SK-N-SH treated with all-trans-retinoic acid at 6 μM for 48 hours (cell line): ENCODE measurements around the gene SERPINE1.
"Not testable (repeated sequence)": the region's sequence is repeated elsewhere in the genome, so short reads cannot be mapped to it uniquely, and the experiment has no call there.

Experiments
- ATAC-seq: fragments of 200-7000 bp; cut with Tn5 transposase; 3 replicates; pipeline ENCODE4 v1.9.1; 2020; ENCODE audit warnings: mild to moderate bottlenecking, moderate library complexity
- ARNTL ChIP-seq: fragments of 450-650 bp; formaldehyde crosslinking; IDR thresholded peaks from 2 replicates; pipeline ENCODE4 v1.5.0; 2020; ENCODE audit warnings: low read depth, mild to moderate bottlenecking, moderate library complexity, borderline replicate concordance
- CREB5 ChIP-seq: fragments of 250-450 bp; sonication (Bioruptor Pico); IDR thresholded peaks from 2 replicates; pipeline ENCODE4 v1.5.1; 2020; ENCODE audit warnings: low read depth, mild to moderate bottlenecking, moderate library complexity
- CSDC2 ChIP-seq: fragments of 250-450 bp; sonication (Bioruptor Pico); IDR thresholded peaks from 2 replicates; pipeline ENCODE4 v1.5.0; 2020; ENCODE audit warnings: mild to moderate bottlenecking, moderate library complexity
- CSRNP3 ChIP-seq: fragments of 250-450 bp; sonication (Bioruptor Pico); IDR thresholded peaks from 2 replicates; pipeline ENCODE4 v1.5.1; 2021; ENCODE audit warnings: mild to moderate bottlenecking, moderate library complexity
- ESRRG ChIP-seq: fragments of 250-450 bp; sonication (Bioruptor Pico); IDR thresholded peaks from 2 replicates; pipeline ENCODE4 v1.6.1; 2021; ENCODE audit warnings: mild to moderate bottlenecking
- GLIS3 ChIP-seq: fragments of 250-450 bp; sonication (Bioruptor Pico); IDR thresholded peaks from 2 replicates; pipeline ENCODE4 v1.5.0; 2020; ENCODE audit warnings: mild to moderate bottlenecking, moderate library complexity
- ISL1 ChIP-seq: fragments of 250-450 bp; sonication (Bioruptor Pico); IDR thresholded peaks from 2 replicates; pipeline ENCODE4 v2.1.2; 2022; ENCODE audit warnings: mild to moderate bottlenecking, moderate library complexity
- OSR1 ChIP-seq: fragments of 250-450 bp; sonication (Bioruptor Pico); IDR thresholded peaks from 2 replicates; pipeline ENCODE4 v1.8.0; 2022; ENCODE audit warnings: moderate library complexity, mild to moderate bottlenecking, inconsistent platforms
- POU6F1 ChIP-seq: fragments of 250-450 bp; sonication (Bioruptor Pico); IDR thresholded peaks from 2 replicates; pipeline ENCODE4 v1.8.0; 2021; ENCODE audit warnings: low read depth, mild to moderate bottlenecking, moderate library complexity, borderline replicate concordance
- PPARA ChIP-seq: fragments of 250-450 bp; sonication (Bioruptor Pico); IDR thresholded peaks from 2 replicates; pipeline ENCODE4 v1.5.0; 2020; ENCODE audit warnings: mild to moderate bottlenecking, borderline replicate concordance
- RARB ChIP-seq: fragments of 250-450 bp; sonication (Bioruptor Pico); IDR thresholded peaks from 2 replicates; pipeline ENCODE4 v1.8.0; 2021; ENCODE audit warnings: mild to moderate bottlenecking, moderate library complexity
- SNAI2 ChIP-seq: fragments of 250-450 bp; sonication (Bioruptor Pico); IDR thresholded peaks from 2 replicates; pipeline ENCODE4 v1.5.0; 2020; ENCODE audit warnings: mild to moderate bottlenecking, moderate library complexity
- TCF4 ChIP-seq: fragments of 250-450 bp; sonication (Bioruptor Pico); IDR thresholded peaks from 2 replicates; pipeline ENCODE4 v1.8.0; 2021; ENCODE audit warnings: mild to moderate bottlenecking, moderate library complexity, borderline replicate concordance
- TOX ChIP-seq: fragments of 250-450 bp; sonication (Bioruptor Pico); IDR thresholded peaks from 2 replicates; pipeline ENCODE4 v1.8.0; 2021; ENCODE audit warnings: mild to moderate bottlenecking, moderate library complexity, borderline replicate concordance
- ZC3H10 ChIP-seq: fragments of 250-450 bp; sonication (Bioruptor Pico); IDR thresholded peaks from 2 replicates; pipeline ENCODE4 v1.5.1; 2021; ENCODE audit warnings: mild to moderate bottlenecking, moderate library complexity
- ZFP3 ChIP-seq: fragments of 250-450 bp; sonication (Bioruptor Pico); IDR thresholded peaks from 2 replicates; pipeline ENCODE4 v1.5.0; 2020; ENCODE audit warnings: mild to moderate bottlenecking, moderate library complexity
- ZFP30 ChIP-seq: fragments of 450-650 bp; formaldehyde crosslinking; IDR thresholded peaks from 2 replicates; pipeline ENCODE4 v1.5.0; 2022; ENCODE audit warnings: mild to moderate bottlenecking, moderate library complexity
- ZNF565 ChIP-seq: fragments of 450-650 bp; formaldehyde crosslinking; conservative IDR thresholded peaks from 2 replicates; pipeline ENCODE4 v1.5.0; 2020; ENCODE audit warnings: low read depth, mild to moderate bottlenecking, moderate library complexity
- ZNF70 ChIP-seq: fragments of 450-650 bp; formaldehyde crosslinking; IDR thresholded peaks from 2 replicates; pipeline ENCODE4 v1.5.0; 2020; ENCODE audit warnings: mild to moderate bottlenecking, moderate library complexity
- ZNF8 ChIP-seq: fragments of 450-650 bp; formaldehyde crosslinking; IDR thresholded peaks from 2 replicates; pipeline ENCODE4 v1.5.0; 2020; ENCODE audit warnings: mild to moderate bottlenecking, moderate library complexity
- TF ChIP-seq, protein P1 (sequence below): fragments of 250-450 bp; sonication (Bioruptor Pico); IDR thresholded peaks from 2 replicates; pipeline ENCODE4 v1.5.0; 2020; ENCODE audit warnings: mild to moderate bottlenecking, moderate library complexity

The SERPINE1 gene

GRCh38 chr7:101088858-101089529 lies 37.9 kb upstream of the SERPINE1 start:
- TF ChIP-seq POU6F1 (CRISPR knock-in tag) = no peak
- TF ChIP-seq ESRRG (CRISPR knock-in tag) = no peak
- no peak for TF ChIP-seq ISL1 (CRISPR knock-in tag)
- TF ChIP-seq CSDC2 (CRISPR knock-in tag) = no peak
- TF ChIP-seq ARNTL = no peak
- no peak for TF ChIP-seq OSR1 (CRISPR knock-in tag)
- no peak for TF ChIP-seq GLIS3
- TF ChIP-seq ZFP30 (CRISPR knock-in tag) = no peak
- TF ChIP-seq TOX (CRISPR knock-in tag) = no peak
- no peak for TF ChIP-seq CREB5 (CRISPR knock-in tag)
- no peak for TF ChIP-seq SNAI2 (CRISPR knock-in tag)
- TF ChIP-seq ZNF8 (CRISPR knock-in tag) = no peak
- no peak for TF ChIP-seq CSRNP3 (CRISPR knock-in tag)
- TF ChIP-seq, protein P1, sequence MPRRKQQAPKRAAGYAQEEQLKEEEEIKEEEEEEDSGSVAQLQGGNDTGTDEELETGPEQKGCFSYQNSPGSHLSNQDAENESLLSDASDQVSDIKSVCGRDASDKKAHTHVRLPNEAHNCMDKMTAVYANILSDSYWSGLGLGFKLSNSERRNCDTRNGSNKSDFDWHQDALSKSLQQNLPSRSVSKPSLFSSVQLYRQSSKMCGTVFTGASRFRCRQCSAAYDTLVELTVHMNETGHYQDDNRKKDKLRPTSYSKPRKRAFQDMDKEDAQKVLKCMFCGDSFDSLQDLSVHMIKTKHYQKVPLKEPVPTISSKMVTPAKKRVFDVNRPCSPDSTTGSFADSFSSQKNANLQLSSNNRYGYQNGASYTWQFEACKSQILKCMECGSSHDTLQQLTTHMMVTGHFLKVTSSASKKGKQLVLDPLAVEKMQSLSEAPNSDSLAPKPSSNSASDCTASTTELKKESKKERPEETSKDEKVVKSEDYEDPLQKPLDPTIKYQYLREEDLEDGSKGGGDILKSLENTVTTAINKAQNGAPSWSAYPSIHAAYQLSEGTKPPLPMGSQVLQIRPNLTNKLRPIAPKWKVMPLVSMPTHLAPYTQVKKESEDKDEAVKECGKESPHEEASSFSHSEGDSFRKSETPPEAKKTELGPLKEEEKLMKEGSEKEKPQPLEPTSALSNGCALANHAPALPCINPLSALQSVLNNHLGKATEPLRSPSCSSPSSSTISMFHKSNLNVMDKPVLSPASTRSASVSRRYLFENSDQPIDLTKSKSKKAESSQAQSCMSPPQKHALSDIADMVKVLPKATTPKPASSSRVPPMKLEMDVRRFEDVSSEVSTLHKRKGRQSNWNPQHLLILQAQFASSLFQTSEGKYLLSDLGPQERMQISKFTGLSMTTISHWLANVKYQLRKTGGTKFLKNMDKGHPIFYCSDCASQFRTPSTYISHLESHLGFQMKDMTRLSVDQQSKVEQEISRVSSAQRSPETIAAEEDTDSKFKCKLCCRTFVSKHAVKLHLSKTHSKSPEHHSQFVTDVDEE = no peak
- no peak for ATAC-seq

DNA sequence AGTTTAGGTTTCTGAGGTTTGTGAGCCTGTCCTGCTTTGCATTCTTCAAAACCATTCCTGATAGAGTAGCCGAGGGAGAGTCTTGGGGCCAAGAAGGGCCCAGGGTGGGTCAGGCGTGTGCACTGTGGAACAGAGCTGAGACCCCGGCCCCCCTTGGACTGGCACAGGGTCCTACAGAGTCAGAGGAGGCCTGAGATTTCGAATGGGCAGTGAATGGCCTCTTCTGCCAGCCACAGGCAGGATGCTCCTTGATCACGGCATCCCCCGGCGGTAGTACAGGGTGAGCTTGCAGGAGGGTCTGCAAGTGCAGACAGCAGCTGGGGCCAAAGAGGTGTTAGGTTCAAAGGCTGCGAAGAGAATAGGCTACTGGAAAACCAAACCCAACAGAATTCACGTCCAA lies 37.0 kb upstream of the SERPINE1 start:
- TF ChIP-seq RARB = no peak
- ATAC-seq = no peak

GRCh38 chr7:101092266-101092905 lies 34.5 kb upstream of the SERPINE1 start:
- ATAC-seq = not testable (repeated sequence)

DNA sequence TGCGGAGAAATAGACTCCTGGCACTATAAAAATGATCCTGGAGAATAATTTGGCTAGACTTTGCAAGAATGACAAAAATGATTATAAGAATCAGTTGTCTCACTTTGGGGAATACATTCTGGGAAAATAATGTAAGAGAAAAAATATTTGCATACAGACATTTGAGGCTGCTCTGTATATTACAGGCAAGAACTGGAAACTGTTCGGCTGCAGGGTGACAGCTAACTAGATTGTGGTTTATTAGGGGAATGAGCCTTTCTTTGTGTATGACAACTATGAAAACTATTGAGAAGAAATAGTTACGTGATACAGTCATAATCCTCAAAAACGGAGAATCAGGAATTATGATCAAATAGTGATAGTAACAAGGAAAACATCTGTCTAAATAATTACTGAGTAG lies 33.0 kb upstream of the SERPINE1 start:
- TF ChIP-seq ZNF8 (CRISPR knock-in tag) = no peak
- peak; percentile 84; the same call in 1 of the 2 replicates for TF ChIP-seq CREB5 (CRISPR knock-in tag)
- peak; percentile 73 for TF ChIP-seq ISL1 (CRISPR knock-in tag)
- TF ChIP-seq ZNF565 (CRISPR knock-in tag) = no peak
- ATAC-seq = peak; percentile 93

DNA sequence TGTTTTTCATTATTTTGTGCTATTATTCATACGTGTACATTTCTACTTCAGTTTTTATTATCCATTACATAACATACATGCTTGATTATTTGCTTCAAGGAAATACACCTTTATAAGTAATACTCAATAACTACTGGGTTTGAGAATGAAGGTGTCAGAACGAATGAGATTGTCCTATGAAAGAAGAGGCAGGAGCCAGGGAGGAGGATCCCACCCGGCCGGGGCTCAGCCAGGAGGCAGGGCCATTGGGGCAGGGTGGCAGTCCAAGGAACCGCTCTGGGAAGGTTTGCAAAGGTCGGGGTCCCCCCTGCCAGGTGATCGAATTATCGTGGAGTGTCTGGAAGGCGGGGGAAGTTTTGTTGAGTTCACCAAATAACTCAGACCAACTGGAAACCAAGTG lies 32.5 kb upstream of the SERPINE1 start:
- peak; percentile 40 for ATAC-seq
- TF ChIP-seq ARNTL (no peak), ZNF70 (CRISPR knock-in tag) (no peak), CSDC2 (CRISPR knock-in tag) (no peak), ZC3H10 (CRISPR knock-in tag) (no peak), SNAI2 (CRISPR knock-in tag) (no peak), CREB5 (CRISPR knock-in tag) (no peak), PPARA (CRISPR knock-in tag) (no peak), TOX (CRISPR knock-in tag) (no peak), ZFP3 (CRISPR knock-in tag) (no peak), ZNF565 (CRISPR knock-in tag) (no peak), ESRRG (CRISPR knock-in tag) (no peak), POU6F1 (CRISPR knock-in tag) (no peak), TCF4 (CRISPR knock-in tag) (no peak)
